Suprapubic skin (tissue), 4 donors: ENCODE measurements around the gene FRMD4B.

Source experiments
- EP300 ChIP-seq: sonication (generic); formaldehyde crosslinking; IDR thresholded peaks from one replicate; pipeline ENCODE4 v1.6.1; 2017; ENCODE audit warnings: antibody characterized with exemption
- POLR2A ChIP-seq, 2 donors: fragments of 450-650 bp; IDR thresholded peaks; one replicate each; pipeline ENCODE4 v1.6.1; 2017; ENCODE audit warnings: antibody characterized with exemption in 2 of 2, mild to moderate bottlenecking in 2 of 2, moderate library complexity in 2 of 2
- POLR2AphosphoS5 ChIP-seq, 3 donors: sonication (generic); formaldehyde crosslinking; IDR thresholded peaks; one replicate each; pipeline ENCODE4 v1.6.1; 2017; ENCODE audit warnings: antibody characterized with exemption in 3 of 3
- TF ChIP-seq, protein P1 (sequence below), 2 donors: fragments of 200-600 bp in 1 of 2; fragments of 450-650 bp in 1 of 2; sonication (generic) in 1 of 2; IDR thresholded peaks; one replicate each; pipeline ENCODE4 v1.5.1; 2016 to 2019; ENCODE audit warnings: antibody characterized with exemption in 2 of 2, mild to moderate bottlenecking in 1 of 2, moderate library complexity in 1 of 2

DNA sequence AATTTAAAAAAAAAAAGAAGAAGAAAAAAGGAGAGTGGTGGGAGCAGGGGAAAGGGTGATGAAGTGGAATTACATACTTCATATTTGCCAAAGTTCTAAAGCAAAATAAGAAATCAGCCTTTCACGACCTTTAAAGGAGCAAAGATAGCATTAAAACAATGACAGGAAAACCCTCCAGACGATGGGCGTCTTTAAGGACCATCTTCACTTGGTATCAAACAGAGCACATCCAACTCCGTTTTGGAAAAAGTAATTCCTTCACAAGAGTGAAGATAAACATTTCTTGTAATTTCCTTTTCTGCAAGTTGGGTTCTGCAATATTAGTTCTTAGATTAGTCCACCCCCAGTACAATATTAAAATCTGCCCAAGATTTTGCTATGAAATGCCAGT, 32.8 kb downstream of the FRMD4B start:
- TF ChIP-seq, protein P1, sequence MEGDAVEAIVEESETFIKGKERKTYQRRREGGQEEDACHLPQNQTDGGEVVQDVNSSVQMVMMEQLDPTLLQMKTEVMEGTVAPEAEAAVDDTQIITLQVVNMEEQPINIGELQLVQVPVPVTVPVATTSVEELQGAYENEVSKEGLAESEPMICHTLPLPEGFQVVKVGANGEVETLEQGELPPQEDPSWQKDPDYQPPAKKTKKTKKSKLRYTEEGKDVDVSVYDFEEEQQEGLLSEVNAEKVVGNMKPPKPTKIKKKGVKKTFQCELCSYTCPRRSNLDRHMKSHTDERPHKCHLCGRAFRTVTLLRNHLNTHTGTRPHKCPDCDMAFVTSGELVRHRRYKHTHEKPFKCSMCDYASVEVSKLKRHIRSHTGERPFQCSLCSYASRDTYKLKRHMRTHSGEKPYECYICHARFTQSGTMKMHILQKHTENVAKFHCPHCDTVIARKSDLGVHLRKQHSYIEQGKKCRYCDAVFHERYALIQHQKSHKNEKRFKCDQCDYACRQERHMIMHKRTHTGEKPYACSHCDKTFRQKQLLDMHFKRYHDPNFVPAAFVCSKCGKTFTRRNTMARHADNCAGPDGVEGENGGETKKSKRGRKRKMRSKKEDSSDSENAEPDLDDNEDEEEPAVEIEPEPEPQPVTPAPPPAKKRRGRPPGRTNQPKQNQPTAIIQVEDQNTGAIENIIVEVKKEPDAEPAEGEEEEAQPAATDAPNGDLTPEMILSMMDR (IDR thresholded peaks at IDR 0.05) = no peak
- TF ChIP-seq POLR2AphosphoS5 (IDR thresholded peaks at IDR 0.05) (no peak), EP300 (no peak), POLR2A (IDR thresholded peaks at IDR 0.05) (no peak)
